K562 (cell line): ENCODE measurements around the gene TCF4. TPM values are rescaled to one million over a fixed set of nuclear protein-coding genes. Genes with fewer than 3 reads are reported as not detected.

Source experiments
- CTBP1 ChIP-seq: fragments of 450-650 bp; IDR thresholded peaks from 2 replicates; pipeline ENCODE4 v1.6.1; 2016; ENCODE audit warnings: borderline replicate concordance
- DACH1 ChIP-seq: fragments of 450-650 bp; IDR thresholded peaks from 2 replicates; pipeline ENCODE4 v1.6.1; 2018; ENCODE audit not compliant: partially characterized antibody
- DPF2 ChIP-seq: fragments of 450-650 bp; IDR thresholded peaks from 2 replicates; pipeline ENCODE4 v1.6.1; 2016
- JUND ChIP-seq, 2 experiments: IDR thresholded peaks; 2 replicates in 1 of 2; 3 replicates in 1 of 2; pipeline ENCODE4 v1.6.1; 2011; ENCODE audit warnings: borderline replicate concordance in 2 of 2, low read depth in 2 of 2, low read length in 2 of 2, improper control_type of control experiment in 1 of 2, missing biosample characterization in 1 of 2, missing genetic modification characterization in 1 of 2, missing genetic modification reagents in 1 of 2
- MTA2 ChIP-seq: fragments of 450-650 bp; IDR thresholded peaks from 2 replicates; pipeline ENCODE4 v1.6.1; 2016; ENCODE audit warnings: low read depth
- NCOA2 ChIP-seq, 2 experiments: fragments of 450-650 bp; IDR thresholded peaks; 2 replicates each; pipeline ENCODE4 v1.6.1; 2018; ENCODE audit warnings: mild to moderate bottlenecking in 2 of 2, moderate library complexity in 1 of 2; ENCODE audit not compliant: partially characterized antibody in 2 of 2
- PBX2 ChIP-seq, 2 experiments: IDR thresholded peaks in 1 of 2; conservative IDR thresholded peaks in 1 of 2; 2 replicates each; pipeline ENCODE4 v1.6.1; 2016; ENCODE audit warnings: low read depth in 2 of 2, mild to moderate bottlenecking in 1 of 2, missing compliant biosample characterization in 1 of 2, missing genetic modification characterization in 1 of 2, moderate library complexity in 1 of 2
- PHF8 ChIP-seq: fragments of 200-600 bp; sonication (generic); IDR thresholded peaks from 2 replicates; pipeline ENCODE4 v1.6.1; 2012; ENCODE audit warnings: mixed run types, mild to moderate bottlenecking, inconsistent platforms, low read length, moderate library complexity, borderline replicate concordance
- PML ChIP-seq: IDR thresholded peaks from 2 replicates; pipeline ENCODE4 v1.6.1; 2012; ENCODE audit warnings: low read length, inconsistent platforms
- PRPF4 ChIP-seq: fragments of 200-400 bp; formaldehyde crosslinking; IDR thresholded peaks from one replicate; pipeline ENCODE4 v1.6.1; 2017; ENCODE audit warnings: low read length, low read depth, mild to moderate bottlenecking; ENCODE audit not compliant: insufficient read depth, poor library complexity, severe bottlenecking
- SOX6 ChIP-seq: fragments of 450-650 bp; IDR thresholded peaks from 2 replicates; pipeline ENCODE4 v1.6.1; 2014; ENCODE audit warnings: mild to moderate bottlenecking
- TEAD4 ChIP-seq, 2 experiments: sonication (generic) in 1 of 2; formaldehyde crosslinking in 1 of 2; IDR thresholded peaks; 2 replicates each; pipeline versions ENCODE4 v1.6.1 to v1.8.0; 2012 to 2022; ENCODE audit warnings: borderline replicate concordance in 1 of 2, inconsistent platforms in 1 of 2, low read length in 1 of 2, mild to moderate bottlenecking in 1 of 2, missing genetic modification reagents in 1 of 2
- TSHZ1 ChIP-seq: fragments of 250-450 bp; sonication (Bioruptor Pico); IDR thresholded peaks from 2 replicates; pipeline ENCODE4 v1.4.0; 2020; ENCODE audit warnings: mild to moderate bottlenecking, moderate library complexity
- ZFX ChIP-seq: sonication (generic); formaldehyde crosslinking; IDR thresholded peaks from 2 replicates; pipeline ENCODE4 v1.8.0; 2022; ENCODE audit warnings: mild to moderate bottlenecking, missing genetic modification reagents, moderate library complexity
- ZKSCAN1 ChIP-seq: fragments of 150-350 bp; IDR thresholded peaks from 2 replicates; pipeline ENCODE4 v1.6.1; 2016; ENCODE audit warnings: low read depth, low read length
- ZNF165 ChIP-seq: fragments of 250-450 bp; sonication (Bioruptor Pico); IDR thresholded peaks from 2 replicates; pipeline ENCODE4 v1.4.0; 2020; ENCODE audit warnings: borderline replicate concordance
- polyA plus RNA-seq, 8 experiments: library from polyadenylated mRNA; depleted of rRNA in 4 of 8; stranded (reverse) in 5 of 8; unstranded in 3 of 8; fragments of >200 nt; fragmentation: Nextera tagmentation in 2 of 8; fragmentation: Illumina TruSeq in 1 of 8; extraction: Ambion mirVana in 2 of 8; extraction: Trizol in 1 of 8; gene quantifications; 2 replicates each; pipeline versions ENCODE4 v1.2.1 to v1.2.3, GENCODE V29; 2011 to 2014; ENCODE audit warnings: inconsistent platforms in 1 of 8, missing spikeins in 1 of 8
- total RNA-seq, 7 experiments: library from RNA; depleted of rRNA in 6 of 7; stranded (reverse); fragments of >200 nt in 6 of 7; fragmentation: Illumina TruSeq in 2 of 7; extraction: Trizol in 2 of 7; gene quantifications; 2 replicates each; pipeline versions ENCODE4 v1.2.1 to v1.2.3, GENCODE V29; 2011 to 2021; ENCODE audit warnings: low replicate concordance in 1 of 7
- TF ChIP-seq, protein P1 (sequence below): fragments of 450-650 bp; IDR thresholded peaks from 2 replicates; pipeline ENCODE4 v1.7.1; 2018; ENCODE audit warnings: mild to moderate bottlenecking, low read depth; ENCODE audit not compliant: partially characterized antibody

Gene TCF4
- total and polyA plus RNA-seq, 9 of the 15 experiments (the other 6 are each of a cell fraction or from before 2014, with no cell fraction given) = 4.8 to 24.7 (median 15.2) TPM

DNA sequence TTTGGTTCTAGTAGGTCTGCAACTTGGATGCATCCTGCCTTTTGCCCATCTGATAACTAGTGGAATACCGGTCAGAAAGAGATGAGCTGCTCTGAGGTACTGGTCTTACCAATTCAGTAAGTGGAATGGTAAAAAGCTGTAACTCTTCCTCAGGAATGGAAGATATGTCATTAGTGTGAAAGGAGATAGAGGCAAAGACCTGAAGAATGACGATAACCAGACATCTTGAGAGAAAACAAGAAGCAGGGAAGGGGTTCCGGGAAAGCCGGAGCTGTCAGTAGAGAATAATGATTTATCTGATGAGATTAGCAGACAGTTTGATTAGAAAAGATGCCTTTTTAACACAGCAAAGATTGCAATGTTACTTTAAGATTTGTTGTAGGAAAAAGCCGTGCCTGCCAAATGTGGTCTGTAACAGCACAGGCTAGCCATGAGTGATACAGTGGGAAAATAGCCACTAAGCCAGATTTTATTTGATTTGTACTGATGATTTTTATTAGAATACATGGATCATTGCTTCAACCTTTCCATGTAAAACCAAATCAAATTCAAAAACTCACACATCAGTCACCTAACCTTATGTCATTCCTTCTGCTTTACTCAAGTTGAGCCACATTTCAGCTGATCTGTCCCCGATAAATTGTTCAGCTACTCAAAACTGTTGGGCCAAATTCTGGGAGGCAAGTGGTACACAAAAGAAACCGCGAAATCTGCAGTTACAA is 110.0 kb downstream of the TCF4 start (continued):
- TF ChIP-seq, protein P1, sequence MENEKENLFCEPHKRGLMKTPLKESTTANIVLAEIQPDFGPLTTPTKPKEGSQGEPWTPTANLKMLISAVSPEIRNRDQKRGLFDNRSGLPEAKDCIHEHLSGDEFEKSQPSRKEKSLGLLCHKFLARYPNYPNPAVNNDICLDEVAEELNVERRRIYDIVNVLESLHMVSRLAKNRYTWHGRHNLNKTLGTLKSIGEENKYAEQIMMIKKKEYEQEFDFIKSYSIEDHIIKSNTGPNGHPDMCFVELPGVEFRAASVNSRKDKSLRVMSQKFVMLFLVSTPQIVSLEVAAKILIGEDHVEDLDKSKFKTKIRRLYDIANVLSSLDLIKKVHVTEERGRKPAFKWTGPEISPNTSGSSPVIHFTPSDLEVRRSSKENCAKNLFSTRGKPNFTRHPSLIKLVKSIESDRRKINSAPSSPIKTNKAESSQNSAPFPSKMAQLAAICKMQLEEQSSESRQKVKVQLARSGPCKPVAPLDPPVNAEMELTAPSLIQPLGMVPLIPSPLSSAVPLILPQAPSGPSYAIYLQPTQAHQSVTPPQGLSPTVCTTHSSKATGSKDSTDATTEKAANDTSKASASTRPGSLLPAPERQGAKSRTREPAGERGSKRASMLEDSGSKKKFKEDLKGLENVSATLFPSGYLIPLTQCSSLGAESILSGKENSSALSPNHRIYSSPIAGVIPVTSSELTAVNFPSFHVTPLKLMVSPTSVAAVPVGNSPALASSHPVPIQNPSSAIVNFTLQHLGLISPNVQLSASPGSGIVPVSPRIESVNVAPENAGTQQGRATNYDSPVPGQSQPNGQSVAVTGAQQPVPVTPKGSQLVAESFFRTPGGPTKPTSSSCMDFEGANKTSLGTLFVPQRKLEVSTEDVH = no peak
- TF ChIP-seq TEAD4 (IDR thresholded peaks at IDR 0.05; ENCODE audit: low read length) (peak; percentile 54; the same call in 1 of the 2 replicates), TEAD4 (CRISPR knock-in tag; IDR thresholded peaks at IDR 0.05; ENCODE audit: borderline replicate concordance) (no peak), TSHZ1 (CRISPR knock-in tag) (no peak), PML (no peak), PBX2 (CRISPR knock-in tag; IDR thresholded peaks at IDR 0.05; ENCODE audit: low read depth) (no peak), PBX2 (tag; conservative IDR thresholded peaks at IDR 0.05; ENCODE audit: low read depth) (peak; percentile 83), PRPF4 (no peak), DPF2 (0 out of 2 replicates have a peak, but pooled peaks have one; percentile 26), CTBP1 (peak; percentile 56; the same call in 1 of the 2 replicates), MTA2 (peak; percentile 10; the same call in 1 of the 2 replicates), ZNF165 (CRISPR knock-in tag) (no peak), NCOA2 (IDR thresholded peaks at IDR 0.05; ENCODE audit: partially characterized antibody in 2 of 2) (no peak), SOX6 (0 out of 2 replicates have a peak, but pooled peaks have one; percentile 18), PHF8 (no peak), ZFX (CRISPR knock-in tag) (no peak), DACH1 (no peak), ZKSCAN1 (no peak), JUND (IDR thresholded peaks at IDR 0.05; ENCODE audit: borderline replicate concordance, low read depth, low read length) (no peak), JUND (tag; IDR thresholded peaks at IDR 0.05; ENCODE audit: borderline replicate concordance, low read depth, low read length) (0 out of 3 replicates have a peak, but pooled peaks have one; percentile 14)
